Fibroblast of pulmonary artery (primary cell): ENCODE measurements around the gene MAP3K1.

ENCODE experiments used
- DNase-seq: peaks from one replicate; pipeline ENCODE4 v3.0.0-alpha.2; 2010; ENCODE audit warnings: low read depth
- H3K4me3 ChIP-seq: replicated peaks from 2 replicates; pipeline ENCODE4 v1.5.1; 2011; ENCODE audit warnings: low read depth, mild to moderate bottlenecking, control low read depth, low read length, moderate library complexity
- TF ChIP-seq, protein P1 (sequence below): IDR thresholded peaks from 2 replicates; pipeline ENCODE4 v1.5.1; 2011; ENCODE audit warnings: mild to moderate bottlenecking, control low read depth, low read length, inconsistent platforms; ENCODE audit errors: missing control alignments

MAP3K1 gene

DNA sequence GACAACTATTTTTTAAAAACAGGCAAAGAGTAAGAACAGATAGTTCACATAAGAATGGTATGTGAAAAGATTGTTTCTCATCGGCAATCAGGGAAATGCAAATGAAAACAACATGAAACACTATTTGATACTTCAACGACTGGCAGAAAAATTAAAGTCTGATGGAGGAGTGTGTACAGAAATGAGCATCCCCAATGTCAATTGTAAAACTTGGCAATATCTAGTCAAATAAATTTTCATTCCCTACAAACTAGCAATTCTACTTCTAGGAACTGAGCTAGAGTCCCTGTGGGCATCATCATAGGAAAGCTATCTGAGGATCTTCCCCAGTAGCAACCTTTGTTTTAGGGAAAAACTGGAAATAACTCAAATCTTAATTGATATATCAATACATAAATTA is 29.0 kb upstream of the MAP3K1 start:
- DNase-seq, result no peak
- TF ChIP-seq, protein P1, sequence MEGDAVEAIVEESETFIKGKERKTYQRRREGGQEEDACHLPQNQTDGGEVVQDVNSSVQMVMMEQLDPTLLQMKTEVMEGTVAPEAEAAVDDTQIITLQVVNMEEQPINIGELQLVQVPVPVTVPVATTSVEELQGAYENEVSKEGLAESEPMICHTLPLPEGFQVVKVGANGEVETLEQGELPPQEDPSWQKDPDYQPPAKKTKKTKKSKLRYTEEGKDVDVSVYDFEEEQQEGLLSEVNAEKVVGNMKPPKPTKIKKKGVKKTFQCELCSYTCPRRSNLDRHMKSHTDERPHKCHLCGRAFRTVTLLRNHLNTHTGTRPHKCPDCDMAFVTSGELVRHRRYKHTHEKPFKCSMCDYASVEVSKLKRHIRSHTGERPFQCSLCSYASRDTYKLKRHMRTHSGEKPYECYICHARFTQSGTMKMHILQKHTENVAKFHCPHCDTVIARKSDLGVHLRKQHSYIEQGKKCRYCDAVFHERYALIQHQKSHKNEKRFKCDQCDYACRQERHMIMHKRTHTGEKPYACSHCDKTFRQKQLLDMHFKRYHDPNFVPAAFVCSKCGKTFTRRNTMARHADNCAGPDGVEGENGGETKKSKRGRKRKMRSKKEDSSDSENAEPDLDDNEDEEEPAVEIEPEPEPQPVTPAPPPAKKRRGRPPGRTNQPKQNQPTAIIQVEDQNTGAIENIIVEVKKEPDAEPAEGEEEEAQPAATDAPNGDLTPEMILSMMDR, result no peak
- no peak overlapping the region for H3K4me3 ChIP-seq

GRCh38 chr5:56791396-56791795 is 24.0 kb upstream of the MAP3K1 start:
- TF ChIP-seq, protein P1, result no peak
- no peak overlapping the region for H3K4me3 ChIP-seq
- DNase-seq, result no peak

DNA sequence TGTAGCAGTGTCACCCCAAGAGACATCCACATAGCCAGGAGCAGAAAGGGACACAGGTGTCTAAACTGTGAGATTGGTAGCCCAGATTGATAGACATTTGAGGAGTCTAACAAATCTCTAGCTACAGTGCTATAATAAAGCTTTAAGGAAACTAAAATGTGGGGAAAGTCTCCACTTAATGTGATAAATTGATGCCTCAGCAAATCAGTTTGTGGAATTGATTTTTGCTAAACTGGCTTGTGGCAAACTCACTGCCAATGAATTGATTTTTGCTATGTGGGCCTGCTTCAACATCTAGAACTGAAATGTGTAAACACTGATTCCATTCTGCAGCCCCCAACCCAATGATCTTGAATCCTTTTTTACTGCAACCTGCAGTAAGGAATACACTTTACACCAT is 16.8 kb upstream of the MAP3K1 start:
- no peak for DNase-seq
- no peak overlapping the region for H3K4me3 ChIP-seq
- TF ChIP-seq, protein P1, result no peak

DNA sequence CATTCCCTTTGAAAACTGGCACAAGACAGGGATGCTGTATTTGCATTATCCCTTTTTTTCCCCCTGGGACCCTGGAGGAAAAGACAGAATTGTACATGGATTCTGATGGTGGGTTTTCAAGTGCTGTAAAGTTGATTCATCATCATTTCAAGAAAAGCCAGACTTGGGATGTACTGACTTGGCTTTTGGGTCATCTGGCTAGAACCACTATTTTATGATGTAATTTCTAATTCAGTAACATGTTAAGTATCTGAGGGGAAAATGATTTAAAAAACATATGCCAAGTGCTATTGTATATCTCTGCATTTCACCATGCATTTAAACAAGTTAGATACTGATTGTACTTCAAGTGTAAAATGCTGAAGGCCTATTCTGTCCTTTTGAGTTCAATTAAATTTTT is 15.2 kb upstream of the MAP3K1 start:
- TF ChIP-seq, protein P1, result no peak
- DNase-seq, result no peak
- H3K4me3 ChIP-seq, result no peak overlapping the region

GRCh38 chr5:56801256-56801655 is 14.1 kb upstream of the MAP3K1 start:
- TF ChIP-seq, protein P1, result no peak
- DNase-seq, result no peak
- H3K4me3 ChIP-seq, result no peak overlapping the region

DNA sequence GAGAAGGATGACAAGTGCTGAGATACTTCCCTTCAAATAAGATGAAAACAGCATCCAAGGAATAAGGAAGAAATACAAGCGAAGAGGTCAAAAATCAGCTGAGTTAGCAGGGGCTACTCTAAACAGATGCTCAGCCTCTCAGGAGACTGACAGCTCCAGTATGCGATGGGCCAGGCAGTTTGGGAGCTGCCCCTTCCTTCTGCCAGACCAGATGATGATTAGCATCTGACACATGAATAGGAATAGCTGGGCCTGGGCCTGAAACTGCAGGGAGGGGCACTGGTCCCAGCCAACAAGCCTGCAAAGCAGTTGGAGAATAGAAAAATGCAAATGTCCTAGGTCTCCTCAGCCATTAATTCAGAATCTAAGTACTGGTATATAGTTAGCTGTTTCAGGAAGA is 13.1 kb upstream of the MAP3K1 start:
- DNase-seq, result no peak
- no peak overlapping the region for H3K4me3 ChIP-seq
- TF ChIP-seq, protein P1, result no peak

- H3K4me3 ChIP-seq, result no peak overlapping the region
- DNase-seq, result no peak
- TF ChIP-seq, protein P1, result no peak
Observed at GRCh38 chr5:56803025-56803424, 12.3 kb upstream of the MAP3K1 start.
